Neural crest cell (in vitro differentiated cells): ENCODE results near the gene KERA. TPM values are rescaled to one million over a fixed set of nuclear protein-coding genes. Genes with fewer than 3 reads are reported as not detected.

Source experiments
- DNase-seq: peaks from one replicate; pipeline ENCODE4 v3.0.0; 2021; ENCODE audit warnings: low read depth, mixed read lengths, low spot score
- H3K27ac Mint-ChIP-seq: one replicate; pipeline ENCODE4 v1.8.0; 2021; ENCODE audit warnings: mild to moderate bottlenecking, mixed read lengths; ENCODE audit not compliant: unreplicated experiment
- H3K27me3 Mint-ChIP-seq: 2 replicates; pipeline ENCODE4 v1.8.0; 2021; ENCODE audit warnings: low read depth, mild to moderate bottlenecking, mixed read lengths
- H3K36me3 Mint-ChIP-seq: 2 replicates; pipeline ENCODE4 v1.8.0; 2021; ENCODE audit warnings: low read depth, mild to moderate bottlenecking, mixed read lengths
- H3K4me1 Mint-ChIP-seq: 2 replicates; pipeline ENCODE4 v1.8.0; 2021; ENCODE audit warnings: mixed read lengths
- H3K4me3 Mint-ChIP-seq: one replicate; pipeline ENCODE4 v1.8.0; 2021; ENCODE audit warnings: mild to moderate bottlenecking, mixed read lengths
- H3K9me3 Mint-ChIP-seq: 2 replicates; pipeline ENCODE4 v1.8.0; 2021; ENCODE audit warnings: mixed read lengths
- CTCF ChIP-seq: fragments of 200-600 bp; sonication (generic); conservative IDR thresholded peaks from 2 replicates; pipeline ENCODE4 v1.5.0; 2021; ENCODE audit warnings: antibody characterized with exemption, mild to moderate bottlenecking
- total RNA-seq: library from RNA; stranded (reverse); gene quantifications from 2 replicates; pipeline ENCODE4 v1.2.1, GENCODE V29; 2021

KERA gene
- total RNA-seq, 1 donor from 2014 or later = not detected

DNA sequence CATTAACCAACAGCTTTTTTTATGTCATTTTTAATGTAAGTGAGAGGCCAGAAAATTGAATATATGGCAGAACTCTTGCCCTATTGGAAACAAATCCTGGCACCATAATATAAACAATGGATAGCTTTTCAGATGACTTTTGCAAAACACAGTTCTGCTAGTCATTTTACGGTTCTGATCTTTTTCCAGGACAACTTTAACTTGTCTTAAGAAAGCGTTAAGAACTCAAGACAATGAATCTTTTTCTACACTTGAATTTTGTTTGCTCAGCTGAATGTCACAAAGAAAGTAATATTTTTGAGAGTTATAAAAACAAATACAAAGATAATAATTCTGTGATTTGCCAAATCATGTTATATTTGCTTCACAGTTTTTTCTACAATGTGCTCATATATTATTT, 13.2 kb downstream of the KERA start:
- H3K4me3 Mint-ChIP-seq = no peak overlapping the region
- H3K27ac Mint-ChIP-seq = no peak overlapping the region
- no peak for TF ChIP-seq CTCF
- H3K36me3 Mint-ChIP-seq = no peaks in the 10 kb centered on the region
- peaks cover 2% of the 10 kb centered on the region for H3K9me3 Mint-ChIP-seq
- no peaks in the 10 kb centered on the region for H3K4me1 Mint-ChIP-seq
- no peak for DNase-seq
- no peaks in the 10 kb centered on the region for H3K27me3 Mint-ChIP-seq

GRCh38 chr12:91043408-91043807, 14.4 kb downstream of the KERA start:
- no peak overlapping the region for H3K27ac Mint-ChIP-seq
- no peak overlapping the region for H3K4me3 Mint-ChIP-seq
- H3K9me3 Mint-ChIP-seq = peaks cover 2% of the 10 kb centered on the region
- DNase-seq = no peak
- H3K4me1 Mint-ChIP-seq = no peaks in the 10 kb centered on the region
- H3K36me3 Mint-ChIP-seq = no peaks in the 10 kb centered on the region
- no peaks in the 10 kb centered on the region for H3K27me3 Mint-ChIP-seq
- no peak for TF ChIP-seq CTCF

GRCh38 chr12:91040096-91040755, 17.6 kb downstream of the KERA start:
- no peak overlapping the region for H3K27ac Mint-ChIP-seq
- no peaks in the 10 kb centered on the region for H3K4me1 Mint-ChIP-seq
- no peak for DNase-seq
- H3K9me3 Mint-ChIP-seq = peaks cover 2% of the 10 kb centered on the region
- H3K27me3 Mint-ChIP-seq = no peaks in the 10 kb centered on the region
- no peaks in the 10 kb centered on the region for H3K36me3 Mint-ChIP-seq
- H3K4me3 Mint-ChIP-seq = no peak overlapping the region
- no peak for TF ChIP-seq CTCF

GRCh38 chr12:91037276-91037675, 20.5 kb downstream of the KERA start:
- Mint-ChIP-seq H3K36me3 (no peaks in the 10 kb centered on the region), H3K27ac (no peak overlapping the region), H3K9me3 (peaks cover 2% of the 10 kb centered on the region), H3K27me3 (no peaks in the 10 kb centered on the region), H3K4me1 (no peaks in the 10 kb centered on the region), H3K4me3 (no peak overlapping the region)
- no peak for TF ChIP-seq CTCF
- no peak for DNase-seq

GRCh38 chr12:91033251-91033650, 24.6 kb downstream of the KERA start:
- no peak overlapping the region for H3K27ac Mint-ChIP-seq
- DNase-seq = no peak

More at GRCh38 chr12:91033251-91033650, 24.6 kb downstream of the KERA start:
- Mint-ChIP-seq H3K4me3 (no peak overlapping the region), H3K9me3 (no peaks in the 10 kb centered on the region), H3K27me3 (no peaks in the 10 kb centered on the region), H3K36me3 (no peaks in the 10 kb centered on the region), H3K4me1 (no peaks in the 10 kb centered on the region)
- no peak for TF ChIP-seq CTCF
